HepG2 (cell line): Measurements from ENCODE around the gene GATA5. TPM values are rescaled to one million over a fixed set of nuclear protein-coding genes. Genes with fewer than 3 reads are reported as not detected.

Experiments used
- BRD4 ChIP-seq: sonication (generic); formaldehyde crosslinking; IDR thresholded peaks from 2 replicates; pipeline ENCODE4 v1.4.0; 2020; ENCODE audit warnings: missing genetic modification reagents
- FOXA1 ChIP-seq, 2 experiments: fragments of 450-650 bp in 1 of 2; sonication (generic) in 1 of 2; formaldehyde crosslinking in 1 of 2; IDR thresholded peaks; 2 replicates each; pipeline versions ENCODE4 v1.4.0 to v1.6.1; 2016 to 2020; ENCODE audit warnings: missing genetic modification reagents in 1 of 2
- GATA4 ChIP-seq: sonication (generic); IDR thresholded peaks from 2 replicates; pipeline ENCODE4 v1.6.1; 2016; ENCODE audit warnings: antibody characterized with exemption, low read depth, borderline replicate concordance
- HDAC6 ChIP-seq: fragments of 200-600 bp; sonication (generic); IDR thresholded peaks from 2 replicates; pipeline ENCODE4 v1.7.0; 2017; ENCODE audit warnings: mild to moderate bottlenecking, antibody characterized with exemption, low read length, low read depth
- KLF15 ChIP-seq: sonication (generic); formaldehyde crosslinking; IDR thresholded peaks from 2 replicates; pipeline ENCODE4 v1.8.1; 2023; ENCODE audit warnings: borderline replicate concordance, mild to moderate bottlenecking, inconsistent platforms, missing genetic modification reagents, mixed read lengths
- NPAS2 ChIP-seq: sonication (generic); formaldehyde crosslinking; IDR thresholded peaks from 2 replicates; pipeline ENCODE4 v1.8.0; 2022; ENCODE audit warnings: mild to moderate bottlenecking, missing genetic modification reagents, borderline replicate concordance
- PHF8 ChIP-seq: sonication (generic); formaldehyde crosslinking; IDR thresholded peaks from 2 replicates; pipeline ENCODE4 v1.5.0; 2020; ENCODE audit warnings: missing genetic modification reagents
- REPIN1 ChIP-seq: sonication (generic); formaldehyde crosslinking; IDR thresholded peaks from 2 replicates; pipeline ENCODE4 v1.8.0; 2022; ENCODE audit warnings: missing genetic modification reagents, low read depth, mild to moderate bottlenecking, borderline replicate concordance
- SCMH1 ChIP-seq: sonication (generic); formaldehyde crosslinking; IDR thresholded peaks from 2 replicates; pipeline ENCODE4 v1.9.0; 2021; ENCODE audit warnings: missing genetic modification reagents, mild to moderate bottlenecking, borderline replicate concordance
- TBX2 ChIP-seq: sonication (generic); formaldehyde crosslinking; IDR thresholded peaks from 2 replicates; pipeline ENCODE4 v1.5.0; 2020; ENCODE audit warnings: missing genetic modification reagents, mild to moderate bottlenecking, borderline replicate concordance
- ZMAT5 ChIP-seq: sonication (generic); formaldehyde crosslinking; IDR thresholded peaks from 2 replicates; pipeline ENCODE4 v1.5.0; 2020; ENCODE audit warnings: mild to moderate bottlenecking, low read depth, missing genetic modification reagents, borderline replicate concordance
- ZNF276 ChIP-seq: sonication (generic); formaldehyde crosslinking; IDR thresholded peaks from 2 replicates; pipeline ENCODE4 v1.4.0; 2020; ENCODE audit warnings: mild to moderate bottlenecking, low read depth, missing genetic modification reagents
- ZNF33B ChIP-seq: sonication (generic); formaldehyde crosslinking; IDR thresholded peaks from 2 replicates; pipeline ENCODE4 v1.5.1; 2020; ENCODE audit warnings: mild to moderate bottlenecking, missing genetic modification reagents
- ZNF501 ChIP-seq: sonication (generic); formaldehyde crosslinking; IDR thresholded peaks from 2 replicates; pipeline ENCODE4 v1.5.1; 2020; ENCODE audit warnings: mild to moderate bottlenecking, moderate library complexity, missing genetic modification reagents
- ZNF549 ChIP-seq: sonication (generic); formaldehyde crosslinking; IDR thresholded peaks from 2 replicates; pipeline ENCODE4 v1.5.0; 2020; ENCODE audit warnings: missing genetic modification reagents
- ZNF598 ChIP-seq: sonication (generic); formaldehyde crosslinking; IDR thresholded peaks from 2 replicates; pipeline ENCODE4 v1.5.1; 2020; ENCODE audit warnings: mild to moderate bottlenecking, missing genetic modification reagents, borderline replicate concordance
- ZNF609 ChIP-seq: sonication (generic); formaldehyde crosslinking; IDR thresholded peaks from 2 replicates; pipeline ENCODE4 v1.4.0; 2020; ENCODE audit warnings: mild to moderate bottlenecking, missing genetic modification reagents, borderline replicate concordance
- ZNF703 ChIP-seq: sonication (generic); formaldehyde crosslinking; IDR thresholded peaks from 2 replicates; pipeline ENCODE4 v1.5.1; 2020; ENCODE audit warnings: missing genetic modification reagents, mild to moderate bottlenecking, moderate library complexity, borderline replicate concordance
- ZNF737 ChIP-seq: sonication (generic); formaldehyde crosslinking; IDR thresholded peaks from 2 replicates; pipeline ENCODE4 v1.5.0; 2020; ENCODE audit warnings: missing genetic modification reagents, mild to moderate bottlenecking, borderline replicate concordance
- ZSCAN5A ChIP-seq: sonication (generic); formaldehyde crosslinking; IDR thresholded peaks from 2 replicates; pipeline ENCODE4 v1.8.0; 2022; ENCODE audit warnings: mild to moderate bottlenecking, missing genetic modification reagents, borderline replicate concordance
- polyA plus RNA-seq, 8 experiments: library from polyadenylated mRNA; depleted of rRNA in 3 of 8; stranded (reverse) in 7 of 8; unstranded in 1 of 8; fragments of >200 nt; fragmentation: Illumina TruSeq in 4 of 8; extraction: Trizol in 4 of 8; gene quantifications; 2 replicates each; pipeline versions ENCODE4 v1.2.1 to v1.2.3, GENCODE V29; 2011 to 2016; ENCODE audit warnings: low read depth in 4 of 8, missing spikeins in 1 of 8, mixed read lengths in 1 of 8; ENCODE audit not compliant: insufficient read depth in 1 of 8
- total RNA-seq, 5 experiments: library from RNA; depleted of rRNA; stranded (reverse); fragments of >200 nt; fragmentation: Illumina TruSeq; extraction: Trizol; gene quantifications; 2 replicates each; pipeline ENCODE4 v1.2.3, GENCODE V29; 2016; ENCODE audit warnings: low read depth in 1 of 5

Gene GATA5
- total and polyA plus RNA-seq, 2 of the 13 experiments (the other 11 are each of a cell fraction or from before 2014, with no cell fraction given), result 0.12 to 0.20 TPM

DNA sequence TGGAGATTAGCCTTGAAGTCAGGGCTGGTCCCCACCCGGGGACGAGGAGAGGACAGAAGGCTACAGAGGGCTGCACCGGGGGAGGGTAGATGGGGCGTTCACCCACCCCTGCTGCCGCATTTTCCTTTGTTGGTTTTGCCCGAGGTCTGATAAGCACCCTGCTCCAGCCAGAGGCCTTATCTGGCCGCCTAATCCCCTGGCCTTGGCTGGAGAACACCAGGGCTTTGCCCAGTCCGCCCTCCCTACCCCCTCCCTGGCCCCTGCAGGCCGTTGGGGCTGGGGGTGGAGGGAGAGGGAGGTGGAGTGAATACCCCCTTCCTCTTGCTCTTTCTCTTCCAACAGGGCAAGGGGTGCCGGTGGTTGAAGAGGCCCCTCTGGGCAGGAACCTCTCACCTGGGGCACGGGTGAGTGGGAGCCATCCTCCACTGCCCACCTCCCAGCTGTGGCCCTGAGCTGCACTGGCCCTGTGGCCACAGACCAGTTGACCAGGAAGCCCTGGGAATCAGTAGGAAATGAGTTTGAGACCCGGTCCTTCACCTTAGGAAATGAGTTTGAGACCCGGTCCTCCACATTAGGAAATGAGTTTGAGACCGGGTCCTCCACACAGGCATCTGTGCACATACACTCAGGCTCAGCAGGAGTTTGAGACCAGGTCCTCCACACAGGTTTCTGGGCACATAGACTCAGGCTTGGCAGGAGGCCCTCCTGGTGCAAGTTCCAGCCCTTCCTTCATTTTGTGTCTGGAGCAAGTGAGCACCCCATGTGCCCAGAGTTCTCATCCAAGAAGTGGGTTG lies 12.0 kb upstream of the GATA5 start (continued):
- TF ChIP-seq ZNF609 (CRISPR knock-in tag), result peak; percentile 60; the same call in 1 of the 2 replicates
- TF ChIP-seq SCMH1 (CRISPR knock-in tag), result no peak
- TF ChIP-seq ZNF737 (CRISPR knock-in tag), result no peak
- no peak for TF ChIP-seq KLF15
- no peak for TF ChIP-seq PHF8 (CRISPR knock-in tag)
- TF ChIP-seq ZNF501 (CRISPR knock-in tag), result no peak
- peak; percentile 53; the same call in 1 of the 2 replicates for TF ChIP-seq REPIN1
- no peak for TF ChIP-seq ZNF549
- TF ChIP-seq GATA4, result 0 out of 2 replicates have a peak, but pooled peaks have one; percentile 35
- no peak for TF ChIP-seq HDAC6
- TF ChIP-seq ZNF33B (CRISPR knock-in tag), result no peak
- TF ChIP-seq ZNF276 (CRISPR knock-in tag), result no peak
- TF ChIP-seq ZMAT5 (CRISPR knock-in tag), result no peak
- TF ChIP-seq ZSCAN5A (CRISPR knock-in tag), result no peak
- TF ChIP-seq ZNF703, result no peak
- peak; percentile 66; the same call in 1 of the 2 replicates for TF ChIP-seq BRD4 (CRISPR knock-in tag)
- no peak for TF ChIP-seq FOXA1 (IDR thresholded peaks at IDR 0.05)
- peak; percentile 75 for TF ChIP-seq FOXA1 (CRISPR knock-in tag; IDR thresholded peaks at IDR 0.05)
- peak; percentile 82 for TF ChIP-seq TBX2 (CRISPR knock-in tag)
- no peak for TF ChIP-seq NPAS2 (CRISPR knock-in tag)
- TF ChIP-seq ZNF598 (CRISPR knock-in tag), result no peak
